HCT116 (cell line): ENCODE measurements around the gene CNMD. TPM values are rescaled to one million over a fixed set of nuclear protein-coding genes. Genes with fewer than 3 reads are reported as not detected.

ENCODE experiments used
- ATAC-seq: fragments of 200-7000 bp; cut with Tn5 transposase; 2 replicates; pipeline ENCODE4 v1.9.1; 2020; ENCODE audit warnings: mild to moderate bottlenecking, moderate library complexity
- BruUV-seq: library from RNA; stranded (reverse); fragments of 400-500 nt; replicated peaks from 2 replicates; lab custom pipeline; 2021; lab: Mats Ljungman, UMichigan
- CTCF ChIA-PET: fragments of 300-600 bp; sonication (Branson Sonifier 250); formaldehyde crosslinking; loops from one replicate; lab custom pipeline; 2021; ENCODE audit warnings: antibody characterized with exemption; lab: Charles Lee
- POLR2A ChIA-PET: fragments of 300-600, 350-600 bp; sonication (Branson Sonifier 250); formaldehyde crosslinking; loops from one replicate; lab custom pipeline; 2021; ENCODE audit warnings: antibody characterized with exemption; lab: Charles Lee
- RAD21 ChIA-PET, 2 experiments: fragments of 300-600 bp; sonication (Branson Sonifier 250); formaldehyde crosslinking; loops; one replicate each; lab custom pipeline; 2023; ENCODE audit warnings: low total read pairs in 2 of 2; ENCODE audit not compliant: uncharacterized antibody in 2 of 2, unreplicated experiment in 2 of 2, low non-redundant PET in 1 of 2; lab: Charles Lee
- DNase-seq: peaks from one replicate; pipeline ENCODE4 v3.0.0-alpha.2; 2010; ENCODE audit warnings: low read depth, low spot score
- H2AFZ ChIP-seq: fragments of 200-600 bp; shearing (Covaris generic), sonication (generic); 2 replicates; pipeline ENCODE4 v1.6.1; 2017; ENCODE audit warnings: low read depth, mixed run types, mixed read lengths, antibody characterized with exemption, low read length; ENCODE audit not compliant: poor library complexity, severe bottlenecking
- H3K27ac ChIP-seq: 2 replicates; pipeline ENCODE4 v1.5.1; 2012; ENCODE audit warnings: low read depth, low read length
- H3K27me3 ChIP-seq: fragments of 200-600 bp; sonication (generic); 2 replicates; pipeline ENCODE4 v1.6.1; 2016; ENCODE audit warnings: mixed run types, low read length, mixed read lengths; ENCODE audit not compliant: insufficient read depth
- H3K36me3 ChIP-seq, 2 experiments: fragments of 200-500 bp in 1 of 2; fragments of 200-600 bp in 1 of 2; sonication (Bioruptor generic) in 1 of 2; sonication (generic) in 1 of 2; 2 replicates each; pipeline versions ENCODE4 v1.5.1 to v1.6.1; 2014 to 2016; ENCODE audit warnings: low read length in 2 of 2, inconsistent platforms in 1 of 2, mixed read lengths in 1 of 2, mixed run types in 1 of 2; ENCODE audit not compliant: insufficient read depth in 2 of 2, control insufficient read depth in 1 of 2
- H3K4me1 ChIP-seq, 2 experiments: fragments of 200-600 bp in 1 of 2; sonication (generic) in 1 of 2; 2 replicates each; pipeline versions ENCODE4 v1.5.1 to v1.6.1; 2012 to 2017; ENCODE audit warnings: low read length in 2 of 2, inconsistent platforms in 1 of 2, mild to moderate bottlenecking in 1 of 2, mixed read lengths in 1 of 2, mixed run types in 1 of 2, moderate library complexity in 1 of 2; ENCODE audit not compliant: insufficient read depth in 2 of 2, control insufficient read depth in 1 of 2
- H3K4me2 ChIP-seq: fragments of 200-600 bp; sonication (generic); 2 replicates; pipeline ENCODE4 v1.6.1; 2017; ENCODE audit warnings: mixed run types, low read length, mixed read lengths
- H3K4me3 ChIP-seq, 2 experiments: fragments of 200-600 bp in 1 of 2; sonication (generic) in 1 of 2; replicated peaks in 1 of 2; 2 replicates each; pipeline ENCODE4 v1.5.1; 2011 to 2016; ENCODE audit warnings: low read length in 2 of 2, control low read depth in 1 of 2, low read depth in 1 of 2, mild to moderate bottlenecking in 1 of 2, mixed read lengths in 1 of 2, mixed run types in 1 of 2
- H3K79me2 ChIP-seq: fragments of 200-600 bp; sonication (generic); 2 replicates; pipeline ENCODE4 v1.6.1; 2017; ENCODE audit warnings: mild to moderate bottlenecking, mixed run types, low read length, moderate library complexity, mixed read lengths; ENCODE audit not compliant: insufficient read depth
- H3K9ac ChIP-seq: fragments of 200-600 bp; sonication (generic); 2 replicates; pipeline ENCODE4 v1.6.1; 2016; ENCODE audit warnings: low read length, mixed read lengths
- H3K9me2 ChIP-seq: fragments of 200-600 bp; sonication (generic), shearing (Covaris generic); 2 replicates; pipeline ENCODE4 v1.6.1; 2017; ENCODE audit warnings: mixed run types, mild to moderate bottlenecking, moderate library complexity; ENCODE audit not compliant: insufficient read depth
- H3K9me3 ChIP-seq, 2 experiments: fragments of 200-500 bp in 1 of 2; fragments of 200-600 bp in 1 of 2; sonication (Bioruptor generic) in 1 of 2; sonication (generic) in 1 of 2; 2 replicates each; pipeline ENCODE4 v1.6.1; 2014 to 2017; ENCODE audit warnings: low read length in 2 of 2, mixed read lengths in 2 of 2, inconsistent platforms in 1 of 2, low read depth in 1 of 2, mild to moderate bottlenecking in 1 of 2, mixed run types in 1 of 2, moderate library complexity in 1 of 2; ENCODE audit not compliant: control insufficient read depth in 1 of 2, insufficient read depth in 1 of 2
- H4K20me1 ChIP-seq: fragments of 200-600 bp; sonication (generic), shearing (Covaris generic); 2 replicates; pipeline ENCODE4 v1.6.1; 2017; ENCODE audit warnings: mixed run types, mild to moderate bottlenecking, moderate library complexity; ENCODE audit not compliant: insufficient read depth
- CBX3 ChIP-seq: IDR thresholded peaks from 2 replicates; pipeline ENCODE4 v1.6.1; 2012; ENCODE audit warnings: low read depth
- EGR1 ChIP-seq: IDR thresholded peaks from 2 replicates; pipeline ENCODE4 v1.6.1; 2012; ENCODE audit warnings: low read depth
- EZH2phosphoT487 ChIP-seq: fragments of 200-600 bp; IDR thresholded peaks from 2 replicates; pipeline ENCODE4 v1.6.1; 2018; ENCODE audit warnings: antibody characterized with exemption, borderline replicate concordance
- FOSL1 ChIP-seq: IDR thresholded peaks from 2 replicates; pipeline ENCODE4 v1.6.1; 2012; ENCODE audit warnings: low read depth
- POLR2A ChIP-seq: IDR thresholded peaks from 2 replicates; pipeline ENCODE4 v1.7.0; 2011; ENCODE audit warnings: borderline replicate concordance; ENCODE audit not compliant: insufficient read depth, insufficient read length; ENCODE audit errors: extremely low read depth
- POLR2AphosphoS5 ChIP-seq: IDR thresholded peaks from 2 replicates; pipeline ENCODE4 v1.6.1; 2011; ENCODE audit warnings: mild to moderate bottlenecking, low read depth, low read length, moderate library complexity
- SP1 ChIP-seq: IDR thresholded peaks from 2 replicates; pipeline ENCODE4 v1.6.1; 2012; ENCODE audit warnings: low read depth
- TCF7L2 ChIP-seq: IDR thresholded peaks from 2 replicates; pipeline ENCODE4 v1.7.0; 2011; ENCODE audit warnings: borderline replicate concordance, inconsistent platforms; ENCODE audit not compliant: insufficient read depth, insufficient read length; ENCODE audit errors: extremely low read depth
- ZFX ChIP-seq: fragments of 450-650 bp; IDR thresholded peaks from 2 replicates; pipeline ENCODE4 v1.6.1; 2017
- ZNF274 ChIP-seq: fragments of 200-500 bp; sonication (Bioruptor generic); IDR thresholded peaks from 2 replicates; pipeline ENCODE4 v1.6.1; 2014; ENCODE audit warnings: mild to moderate bottlenecking, low read depth, low read length, inconsistent platforms
- intact Hi-C: fragments of 100-400 bp; cut with micrococcal nuclease; formaldehyde crosslinking; loops from 2 replicates; pipeline ENCODE4 v1.10.0; 2022
- total RNA-seq: library from RNA; stranded (reverse); gene quantifications from one replicate; pipeline ENCODE4 v1.2.1, GENCODE V29; 2021; ENCODE audit not compliant: unreplicated experiment
- TF ChIP-seq, protein P1 (sequence below): IDR thresholded peaks from 2 replicates; pipeline ENCODE4 v1.6.1; 2011; ENCODE audit warnings: mild to moderate bottlenecking, low read length, moderate library complexity; ENCODE audit not compliant: insufficient replicate concordance; ENCODE audit errors: extremely low read depth
- TF ChIP-seq, protein P2 (sequence below): IDR thresholded peaks from 2 replicates; pipeline ENCODE4 v1.6.1; 2012
- TF ChIP-seq, protein P3 (sequence below), 3 experiments: fragments of 200-600 bp in 1 of 3; sonication (generic) in 1 of 3; IDR thresholded peaks in 2 of 3; conservative IDR thresholded peaks in 1 of 3; 2 replicates each; pipeline ENCODE4 v1.5.1; 2012 to 2017; ENCODE audit warnings: low read depth in 2 of 3, low read length in 2 of 3, antibody characterized with exemption in 1 of 3, borderline replicate concordance in 1 of 3, control low read depth in 1 of 3, mild to moderate bottlenecking in 1 of 3, mixed read lengths in 1 of 3, mixed run types in 1 of 3, moderate library complexity in 1 of 3; ENCODE audit not compliant: insufficient read depth in 1 of 3
- TF ChIP-seq, protein P4 (sequence below): IDR thresholded peaks from 2 replicates; pipeline ENCODE4 v1.6.1; 2012; ENCODE audit warnings: low read depth

Gene CNMD
- total RNA-seq, 1 experiment from 2014 or later = not detected

DNA sequence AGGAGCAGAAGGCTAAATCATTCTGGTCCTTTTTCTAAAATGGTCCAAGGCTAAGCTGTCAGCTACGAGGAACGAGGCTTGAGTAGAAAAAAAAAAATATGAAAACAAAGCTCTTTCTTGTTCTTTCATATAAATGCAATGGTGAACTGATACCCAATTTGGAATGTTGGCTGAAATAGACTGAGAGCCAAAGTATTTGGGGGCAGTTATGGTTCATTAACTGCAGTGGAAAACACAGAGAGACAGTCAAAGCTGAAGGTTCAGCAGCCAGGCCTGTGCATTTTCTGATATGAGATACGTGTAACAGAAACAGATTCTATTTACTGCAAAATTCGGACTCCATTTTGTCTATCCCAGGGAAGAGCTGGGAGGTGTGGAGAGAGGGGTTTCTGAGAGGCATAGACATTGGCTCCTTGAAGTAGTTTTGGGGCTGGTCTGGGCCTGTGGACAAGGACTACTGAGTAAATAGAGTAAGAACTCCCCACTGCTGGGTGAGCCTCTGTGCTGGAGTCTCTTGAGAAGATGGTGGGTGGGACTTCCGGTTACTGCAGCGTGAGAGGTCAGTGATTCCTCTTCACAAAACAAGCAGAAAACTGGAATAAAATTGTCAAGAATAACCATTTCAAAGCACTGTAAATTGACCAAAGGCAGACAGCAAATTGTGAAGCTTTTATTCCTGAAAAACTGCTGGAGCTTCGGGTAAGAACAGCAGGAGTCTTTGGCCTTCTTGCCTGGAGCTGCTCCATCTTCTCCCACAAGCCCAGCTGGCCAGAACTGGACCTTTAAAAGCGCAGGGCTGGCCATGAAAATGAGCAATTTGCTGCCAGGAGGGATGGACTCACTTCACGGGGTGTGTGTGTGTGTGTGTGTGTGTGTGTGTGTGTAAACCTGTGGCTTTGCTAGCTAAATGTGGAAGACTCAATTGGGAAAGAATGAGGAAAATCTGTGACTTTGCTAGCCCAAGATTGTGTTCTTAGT, 43.1 kb upstream of the CNMD start:
- peaks cover 13 to 27% of the 10 kb centered on the region in 2 experiments; a peak in 3 of 4 replicates for H3K4me1 ChIP-seq
- no peak overlapping the region for H2AFZ ChIP-seq
- ChIA-PET POLR2A (interaction anchor here (0.6 kb wide), 1 partner anchor 81 kb away, joined by 4 read pairs; no protein-coding TSS in a partner anchor), RAD21 (no interaction called here), CTCF (no interaction called here)
- ATAC-seq = no peak
- no peak overlapping the region for H3K4me2 ChIP-seq
- H3K36me3 ChIP-seq = no peaks in the 10 kb centered on the region
- H3K9me2 ChIP-seq = no peaks in the 10 kb centered on the region
- H3K79me2 ChIP-seq = no peaks in the 10 kb centered on the region
- no peaks in the 10 kb centered on the region; the same call in 1 of the 2 replicates for H3K27me3 ChIP-seq
- no peaks in the 10 kb centered on the region for H3K9me3 ChIP-seq
- TF ChIP-seq POLR2AphosphoS5 (no peak), ZNF274 (no peak), POLR2A (no peak), SP1 (no peak), CBX3 (no peak), TCF7L2 (no peak), FOSL1 (no peak), EZH2phosphoT487 (no peak), ZFX (no peak), EGR1 (no peak)
- TF ChIP-seq, protein P1, sequence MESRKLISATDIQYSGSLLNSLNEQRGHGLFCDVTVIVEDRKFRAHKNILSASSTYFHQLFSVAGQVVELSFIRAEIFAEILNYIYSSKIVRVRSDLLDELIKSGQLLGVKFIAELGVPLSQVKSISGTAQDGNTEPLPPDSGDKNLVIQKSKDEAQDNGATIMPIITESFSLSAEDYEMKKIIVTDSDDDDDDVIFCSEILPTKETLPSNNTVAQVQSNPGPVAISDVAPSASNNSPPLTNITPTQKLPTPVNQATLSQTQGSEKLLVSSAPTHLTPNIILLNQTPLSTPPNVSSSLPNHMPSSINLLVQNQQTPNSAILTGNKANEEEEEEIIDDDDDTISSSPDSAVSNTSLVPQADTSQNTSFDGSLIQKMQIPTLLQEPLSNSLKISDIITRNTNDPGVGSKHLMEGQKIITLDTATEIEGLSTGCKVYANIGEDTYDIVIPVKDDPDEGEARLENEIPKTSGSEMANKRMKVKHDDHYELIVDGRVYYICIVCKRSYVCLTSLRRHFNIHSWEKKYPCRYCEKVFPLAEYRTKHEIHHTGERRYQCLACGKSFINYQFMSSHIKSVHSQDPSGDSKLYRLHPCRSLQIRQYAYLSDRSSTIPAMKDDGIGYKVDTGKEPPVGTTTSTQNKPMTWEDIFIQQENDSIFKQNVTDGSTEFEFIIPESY = no peak
- TF ChIP-seq, protein P2, sequence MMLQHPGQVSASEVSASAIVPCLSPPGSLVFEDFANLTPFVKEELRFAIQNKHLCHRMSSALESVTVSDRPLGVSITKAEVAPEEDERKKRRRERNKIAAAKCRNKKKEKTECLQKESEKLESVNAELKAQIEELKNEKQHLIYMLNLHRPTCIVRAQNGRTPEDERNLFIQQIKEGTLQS = no peak
- TF ChIP-seq, protein P3, sequence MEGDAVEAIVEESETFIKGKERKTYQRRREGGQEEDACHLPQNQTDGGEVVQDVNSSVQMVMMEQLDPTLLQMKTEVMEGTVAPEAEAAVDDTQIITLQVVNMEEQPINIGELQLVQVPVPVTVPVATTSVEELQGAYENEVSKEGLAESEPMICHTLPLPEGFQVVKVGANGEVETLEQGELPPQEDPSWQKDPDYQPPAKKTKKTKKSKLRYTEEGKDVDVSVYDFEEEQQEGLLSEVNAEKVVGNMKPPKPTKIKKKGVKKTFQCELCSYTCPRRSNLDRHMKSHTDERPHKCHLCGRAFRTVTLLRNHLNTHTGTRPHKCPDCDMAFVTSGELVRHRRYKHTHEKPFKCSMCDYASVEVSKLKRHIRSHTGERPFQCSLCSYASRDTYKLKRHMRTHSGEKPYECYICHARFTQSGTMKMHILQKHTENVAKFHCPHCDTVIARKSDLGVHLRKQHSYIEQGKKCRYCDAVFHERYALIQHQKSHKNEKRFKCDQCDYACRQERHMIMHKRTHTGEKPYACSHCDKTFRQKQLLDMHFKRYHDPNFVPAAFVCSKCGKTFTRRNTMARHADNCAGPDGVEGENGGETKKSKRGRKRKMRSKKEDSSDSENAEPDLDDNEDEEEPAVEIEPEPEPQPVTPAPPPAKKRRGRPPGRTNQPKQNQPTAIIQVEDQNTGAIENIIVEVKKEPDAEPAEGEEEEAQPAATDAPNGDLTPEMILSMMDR (IDR thresholded peaks at IDR 0.05 in 2 of 3, conservative IDR thresholded peaks at IDR 0.05 in 1 of 3; ENCODE audit: borderline replicate concordance in 1 of 3, insufficient read depth in 1 of 3, low read depth in 2 of 3, low read length in 2 of 3) = no peak
- TF ChIP-seq, protein P4, sequence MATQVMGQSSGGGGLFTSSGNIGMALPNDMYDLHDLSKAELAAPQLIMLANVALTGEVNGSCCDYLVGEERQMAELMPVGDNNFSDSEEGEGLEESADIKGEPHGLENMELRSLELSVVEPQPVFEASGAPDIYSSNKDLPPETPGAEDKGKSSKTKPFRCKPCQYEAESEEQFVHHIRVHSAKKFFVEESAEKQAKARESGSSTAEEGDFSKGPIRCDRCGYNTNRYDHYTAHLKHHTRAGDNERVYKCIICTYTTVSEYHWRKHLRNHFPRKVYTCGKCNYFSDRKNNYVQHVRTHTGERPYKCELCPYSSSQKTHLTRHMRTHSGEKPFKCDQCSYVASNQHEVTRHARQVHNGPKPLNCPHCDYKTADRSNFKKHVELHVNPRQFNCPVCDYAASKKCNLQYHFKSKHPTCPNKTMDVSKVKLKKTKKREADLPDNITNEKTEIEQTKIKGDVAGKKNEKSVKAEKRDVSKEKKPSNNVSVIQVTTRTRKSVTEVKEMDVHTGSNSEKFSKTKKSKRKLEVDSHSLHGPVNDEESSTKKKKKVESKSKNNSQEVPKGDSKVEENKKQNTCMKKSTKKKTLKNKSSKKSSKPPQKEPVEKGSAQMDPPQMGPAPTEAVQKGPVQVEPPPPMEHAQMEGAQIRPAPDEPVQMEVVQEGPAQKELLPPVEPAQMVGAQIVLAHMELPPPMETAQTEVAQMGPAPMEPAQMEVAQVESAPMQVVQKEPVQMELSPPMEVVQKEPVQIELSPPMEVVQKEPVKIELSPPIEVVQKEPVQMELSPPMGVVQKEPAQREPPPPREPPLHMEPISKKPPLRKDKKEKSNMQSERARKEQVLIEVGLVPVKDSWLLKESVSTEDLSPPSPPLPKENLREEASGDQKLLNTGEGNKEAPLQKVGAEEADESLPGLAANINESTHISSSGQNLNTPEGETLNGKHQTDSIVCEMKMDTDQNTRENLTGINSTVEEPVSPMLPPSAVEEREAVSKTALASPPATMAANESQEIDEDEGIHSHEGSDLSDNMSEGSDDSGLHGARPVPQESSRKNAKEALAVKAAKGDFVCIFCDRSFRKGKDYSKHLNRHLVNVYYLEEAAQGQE = no peak
- no peaks in the 10 kb centered on the region for H4K20me1 ChIP-seq
- no peak for DNase-seq
- intact Hi-C loops = no loop called here
- BruUV-seq = no TSS peak
- H3K27ac ChIP-seq = no peak overlapping the region
- H3K9ac ChIP-seq = no peak overlapping the region
- no peak overlapping the region for H3K4me3 ChIP-seq
